K562 (cell line): ENCODE results near the gene B3GALT6.

Experiments
- BHLHE40 ChIP-seq: IDR thresholded peaks from 2 replicates; pipeline ENCODE4 v1.6.1; 2011; ENCODE audit warnings: low read length, improper control_type of control experiment
- CAMTA2 ChIP-seq: fragments of 250-450 bp; sonication (Bioruptor Pico); conservative IDR thresholded peaks from 2 replicates; pipeline ENCODE4 v1.5.1; 2022
- FOXJ3 ChIP-seq: sonication (generic); formaldehyde crosslinking; IDR thresholded peaks from 2 replicates; pipeline ENCODE4 v1.4.0; 2020; ENCODE audit warnings: mild to moderate bottlenecking, missing genetic modification reagents
- HCFC1 ChIP-seq: IDR thresholded peaks from 2 replicates; pipeline ENCODE4 v1.6.1; 2012; ENCODE audit warnings: low read depth, low read length, improper control_type of control experiment
- HNRNPH1 ChIP-seq: fragments of 200-400 bp; formaldehyde crosslinking; optimal IDR thresholded peaks from 2 replicates; pipeline ENCODE3; 2017; ENCODE audit warnings: low read depth, mild to moderate bottlenecking, low read length, moderate library complexity
- PYGO2 ChIP-seq: fragments of 450-650 bp; IDR thresholded peaks from 2 replicates; pipeline ENCODE4 v1.6.1; 2016; ENCODE audit warnings: mild to moderate bottlenecking, missing genetic modification characterization, moderate library complexity, missing compliant biosample characterization
- RCOR1 ChIP-seq, 2 experiments: IDR thresholded peaks; 2 replicates each; pipeline ENCODE4 v1.6.1; 2012; ENCODE audit warnings: low read depth in 2 of 2, low read length in 2 of 2, borderline replicate concordance in 1 of 2, improper control_type of control experiment in 1 of 2
- SP1 ChIP-seq: sonication (generic); formaldehyde crosslinking; IDR thresholded peaks from 2 replicates; pipeline ENCODE4 v1.8.1; 2022; ENCODE audit warnings: mild to moderate bottlenecking, missing genetic modification reagents
- TEAD1 ChIP-seq, 2 experiments: fragments of 450-650 bp in 1 of 2; sonication (generic) in 1 of 2; formaldehyde crosslinking; IDR thresholded peaks; 2 replicates each; pipeline versions ENCODE4 v1.4.0 to v1.8.0; 2020 to 2022; ENCODE audit warnings: mild to moderate bottlenecking in 2 of 2, missing genetic modification reagents in 1 of 2
- ZNF23 ChIP-seq: fragments of 250-450 bp; sonication (Bioruptor Pico); IDR thresholded peaks from 2 replicates; pipeline ENCODE4 v1.4.0; 2020; ENCODE audit warnings: mild to moderate bottlenecking
- ZNF717 ChIP-seq: fragments of 250-450 bp; sonication (Bioruptor Pico); IDR thresholded peaks from 2 replicates; pipeline ENCODE4 v1.5.0; 2021
- TF ChIP-seq, protein P1 (sequence below), 3 experiments: IDR thresholded peaks in 2 of 3; conservative IDR thresholded peaks in 1 of 3; 2 replicates each; pipeline ENCODE4 v1.5.1; 2011 to 2012; ENCODE audit warnings: low read length in 3 of 3, mild to moderate bottlenecking in 3 of 3, control low read depth in 2 of 3, improper control_type of control experiment in 1 of 3, inconsistent platforms in 1 of 3, low read depth in 1 of 3, mixed read lengths in 1 of 3, moderate library complexity in 1 of 3; ENCODE audit not compliant: insufficient read depth in 2 of 3
- TF ChIP-seq, protein P2 (sequence below), 2 experiments: fragments of 450-650 bp in 1 of 2; IDR thresholded peaks; 2 replicates each; pipeline ENCODE4 v1.6.1; 2011 to 2017; ENCODE audit warnings: low read depth in 2 of 2, antibody characterized with exemption in 1 of 2, borderline replicate concordance in 1 of 2, low read length in 1 of 2, mild to moderate bottlenecking in 1 of 2, mixed read lengths in 1 of 2; ENCODE audit not compliant: control insufficient read depth in 1 of 2

- TF ChIP-seq RCOR1 (IDR thresholded peaks at IDR 0.05; ENCODE audit: borderline replicate concordance in 1 of 2, low read depth in 2 of 2, low read length in 2 of 2): no peak
- TF ChIP-seq HCFC1: no peak
- TF ChIP-seq, protein P1, sequence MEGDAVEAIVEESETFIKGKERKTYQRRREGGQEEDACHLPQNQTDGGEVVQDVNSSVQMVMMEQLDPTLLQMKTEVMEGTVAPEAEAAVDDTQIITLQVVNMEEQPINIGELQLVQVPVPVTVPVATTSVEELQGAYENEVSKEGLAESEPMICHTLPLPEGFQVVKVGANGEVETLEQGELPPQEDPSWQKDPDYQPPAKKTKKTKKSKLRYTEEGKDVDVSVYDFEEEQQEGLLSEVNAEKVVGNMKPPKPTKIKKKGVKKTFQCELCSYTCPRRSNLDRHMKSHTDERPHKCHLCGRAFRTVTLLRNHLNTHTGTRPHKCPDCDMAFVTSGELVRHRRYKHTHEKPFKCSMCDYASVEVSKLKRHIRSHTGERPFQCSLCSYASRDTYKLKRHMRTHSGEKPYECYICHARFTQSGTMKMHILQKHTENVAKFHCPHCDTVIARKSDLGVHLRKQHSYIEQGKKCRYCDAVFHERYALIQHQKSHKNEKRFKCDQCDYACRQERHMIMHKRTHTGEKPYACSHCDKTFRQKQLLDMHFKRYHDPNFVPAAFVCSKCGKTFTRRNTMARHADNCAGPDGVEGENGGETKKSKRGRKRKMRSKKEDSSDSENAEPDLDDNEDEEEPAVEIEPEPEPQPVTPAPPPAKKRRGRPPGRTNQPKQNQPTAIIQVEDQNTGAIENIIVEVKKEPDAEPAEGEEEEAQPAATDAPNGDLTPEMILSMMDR (IDR thresholded peaks at IDR 0.05 in 2 of 3, conservative IDR thresholded peaks at IDR 0.05 in 1 of 3; ENCODE audit: insufficient read depth in 2 of 3, low read depth in 1 of 3, low read length in 3 of 3): no peak
- no peak for TF ChIP-seq SP1
- TF ChIP-seq PYGO2 (tag): no peak
- TF ChIP-seq FOXJ3 (CRISPR knock-in tag): no peak
- TF ChIP-seq HNRNPH1: no peak
- TF ChIP-seq CAMTA2 (CRISPR knock-in tag): no peak
- TF ChIP-seq TEAD1 (CRISPR knock-in tag; IDR thresholded peaks at IDR 0.05): no peak
- no peak for TF ChIP-seq ZNF717 (CRISPR knock-in tag)
- no peak for TF ChIP-seq BHLHE40
- TF ChIP-seq ZNF23: no peak
- TF ChIP-seq, protein P2, sequence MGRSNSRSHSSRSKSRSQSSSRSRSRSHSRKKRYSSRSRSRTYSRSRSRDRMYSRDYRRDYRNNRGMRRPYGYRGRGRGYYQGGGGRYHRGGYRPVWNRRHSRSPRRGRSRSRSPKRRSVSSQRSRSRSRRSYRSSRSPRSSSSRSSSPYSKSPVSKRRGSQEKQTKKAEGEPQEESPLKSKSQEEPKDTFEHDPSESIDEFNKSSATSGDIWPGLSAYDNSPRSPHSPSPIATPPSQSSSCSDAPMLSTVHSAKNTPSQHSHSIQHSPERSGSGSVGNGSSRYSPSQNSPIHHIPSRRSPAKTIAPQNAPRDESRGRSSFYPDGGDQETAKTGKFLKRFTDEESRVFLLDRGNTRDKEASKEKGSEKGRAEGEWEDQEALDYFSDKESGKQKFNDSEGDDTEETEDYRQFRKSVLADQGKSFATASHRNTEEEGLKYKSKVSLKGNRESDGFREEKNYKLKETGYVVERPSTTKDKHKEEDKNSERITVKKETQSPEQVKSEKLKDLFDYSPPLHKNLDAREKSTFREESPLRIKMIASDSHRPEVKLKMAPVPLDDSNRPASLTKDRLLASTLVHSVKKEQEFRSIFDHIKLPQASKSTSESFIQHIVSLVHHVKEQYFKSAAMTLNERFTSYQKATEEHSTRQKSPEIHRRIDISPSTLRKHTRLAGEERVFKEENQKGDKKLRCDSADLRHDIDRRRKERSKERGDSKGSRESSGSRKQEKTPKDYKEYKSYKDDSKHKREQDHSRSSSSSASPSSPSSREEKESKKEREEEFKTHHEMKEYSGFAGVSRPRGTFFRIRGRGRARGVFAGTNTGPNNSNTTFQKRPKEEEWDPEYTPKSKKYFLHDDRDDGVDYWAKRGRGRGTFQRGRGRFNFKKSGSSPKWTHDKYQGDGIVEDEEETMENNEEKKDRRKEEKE (IDR thresholded peaks at IDR 0.05; ENCODE audit: borderline replicate concordance in 1 of 2, control insufficient read depth in 1 of 2, low read depth in 2 of 2, low read length in 1 of 2): no peak
These were observed 6.7 kb downstream of the B3GALT6 start for GRCh38 chr1:1238702-1239178.
